ENCODE results near the gene ABCA2.
"Not testable (repeated sequence)": the region's sequence is repeated elsewhere in the genome, so short reads cannot be mapped to it uniquely, and the experiment has no call there.

Gene ABCA2

GRCh38 chr9:137066096-137066861, 38.2 kb upstream of the ABCA2 start:
- TF ChIP-seq CTCF (conservative IDR thresholded peaks at IDR 0.05; ENCODE audit: low read depth, low read length): no peak
- no peak overlapping the region for H3K4me3 ChIP-seq (ENCODE audit: low read length)
- DNase-seq (ENCODE audit: low read depth): no peak

DNA sequence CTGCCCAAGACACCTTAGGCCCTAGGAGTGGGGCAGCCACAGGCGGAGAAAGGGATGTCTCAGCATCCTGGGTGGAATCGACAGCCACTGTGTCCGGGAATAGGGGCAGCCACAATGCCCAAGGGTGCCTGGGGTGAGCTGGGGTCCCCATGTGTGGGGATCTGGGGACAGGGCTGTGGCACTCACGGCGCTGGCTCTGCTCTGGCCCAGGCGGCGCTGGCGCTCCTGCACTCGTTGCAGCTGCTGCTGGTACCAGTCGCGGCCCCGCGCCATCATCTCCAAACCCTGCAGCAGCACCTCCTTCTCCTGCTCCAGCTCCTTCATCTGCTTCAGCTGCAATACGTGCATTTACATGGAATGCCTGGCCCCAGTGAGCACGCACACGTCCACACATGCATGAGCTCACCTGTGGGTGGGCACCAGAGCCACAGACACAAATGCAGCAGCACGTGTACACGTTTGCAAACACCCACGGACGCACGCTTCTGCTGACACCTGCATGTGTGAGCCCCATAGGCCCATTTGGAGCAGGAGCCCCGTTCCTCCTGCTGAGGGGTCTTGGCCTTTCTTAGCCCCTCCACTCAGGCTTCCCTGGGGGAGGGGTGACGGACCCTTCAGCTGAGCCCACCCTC, 37.4 kb upstream of the ABCA2 start:
- no peak for TF ChIP-seq CTCF (conservative IDR thresholded peaks at IDR 0.05; ENCODE audit: low read depth, low read length)
- no peak overlapping the region for H3K4me3 ChIP-seq (ENCODE audit: low read length)
- DNase-seq (ENCODE audit: low read depth): no peak

DNA sequence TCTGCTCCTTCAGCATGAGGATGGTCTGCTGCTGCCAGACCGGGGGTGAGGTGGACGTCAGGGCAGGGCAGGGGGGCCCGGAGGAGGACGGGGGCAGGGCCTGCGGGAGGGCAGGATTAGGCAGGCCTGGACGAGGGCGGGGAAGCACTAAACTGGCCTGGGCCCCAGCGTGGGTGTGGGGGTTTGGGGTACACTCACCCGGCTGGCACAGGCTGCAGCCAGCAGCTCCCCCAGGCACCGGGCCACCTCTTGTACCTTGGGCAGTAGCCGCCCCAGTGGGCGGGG, 36.8 kb upstream of the ABCA2 start:
- DNase-seq (ENCODE audit: low read depth): no peak
- no peak overlapping the region for H3K4me3 ChIP-seq (ENCODE audit: low read length)
- TF ChIP-seq CTCF (conservative IDR thresholded peaks at IDR 0.05; ENCODE audit: low read depth, low read length): no peak

DNA sequence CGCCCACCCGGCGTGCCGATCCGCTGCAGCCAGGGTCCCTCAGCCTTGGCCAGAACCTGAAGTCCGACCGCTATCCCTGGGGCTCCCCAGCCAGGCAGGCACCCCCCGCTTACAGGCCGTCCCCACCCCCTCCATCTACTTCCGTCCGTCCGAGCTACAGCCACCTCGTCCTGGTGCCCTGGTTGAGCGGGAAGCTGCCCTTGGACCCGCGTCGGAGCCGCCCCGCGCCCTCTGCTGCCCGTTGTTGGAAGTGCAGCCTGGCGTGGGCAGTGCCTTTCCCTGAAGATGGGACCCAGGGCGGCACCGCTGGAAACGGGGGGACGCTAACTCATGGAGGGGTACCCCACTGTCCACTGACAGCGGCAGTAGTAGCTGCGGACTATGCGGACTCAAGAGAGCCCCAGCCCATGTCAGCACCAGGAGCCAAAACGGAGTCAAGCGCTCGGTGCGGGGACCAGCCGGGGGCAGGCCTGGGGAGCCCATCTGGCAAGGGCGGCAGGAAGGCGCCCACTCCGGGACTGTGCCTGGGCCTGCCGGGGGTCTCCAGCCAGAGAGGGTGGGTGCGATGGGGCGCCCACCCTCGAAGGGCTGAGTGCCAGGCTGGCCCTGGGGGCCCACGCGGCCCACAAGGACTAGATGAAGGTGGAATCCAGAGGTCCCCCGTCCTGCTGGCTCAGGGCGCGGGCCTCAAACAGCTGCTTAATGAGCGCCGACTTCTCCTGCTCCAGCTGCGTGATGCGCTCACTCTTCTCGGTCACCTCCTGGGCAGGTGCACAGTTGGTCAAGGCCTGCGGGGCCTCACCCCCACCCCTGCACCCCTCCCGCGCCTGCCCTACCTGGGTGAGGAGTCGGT, 36.2 kb upstream of the ABCA2 start:
- DNase-seq (ENCODE audit: low read depth): no peak
- peak; percentile 91 for TF ChIP-seq CTCF (conservative IDR thresholded peaks at IDR 0.05; ENCODE audit: low read depth, low read length)
- H3K4me3 ChIP-seq (ENCODE audit: low read length): no peak overlapping the region

GRCh38 chr9:137063311-137064026, 35.4 kb upstream of the ABCA2 start:
- DNase-seq (ENCODE audit: low read depth): no peak
- no peak overlapping the region for H3K4me3 ChIP-seq (ENCODE audit: low read length)
- no peak for TF ChIP-seq CTCF (conservative IDR thresholded peaks at IDR 0.05; ENCODE audit: low read depth, low read length)

DNA sequence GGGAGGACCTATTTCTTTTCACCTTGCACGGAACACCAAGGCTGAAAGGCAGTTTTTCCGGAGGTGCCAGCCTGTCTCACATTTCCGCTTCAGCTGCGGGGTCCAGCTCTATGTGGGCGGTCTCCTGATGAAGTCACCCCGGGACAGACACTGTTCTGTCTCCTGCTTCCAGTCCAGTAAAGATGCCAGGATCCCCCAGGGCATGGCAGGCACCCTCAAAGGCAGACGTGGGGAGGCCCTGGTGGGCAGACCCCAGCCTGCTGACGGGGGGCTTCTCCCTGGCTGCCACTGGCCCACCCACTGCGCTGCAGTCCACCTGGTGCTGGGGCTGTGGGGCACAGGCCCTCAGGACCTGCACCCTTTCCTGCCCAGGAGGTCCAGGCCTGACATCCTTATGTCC, 34.8 kb upstream of the ABCA2 start:
- DNase-seq (ENCODE audit: low read depth); H3K4me3 ChIP-seq (ENCODE audit: low read length): not testable (repeated sequence)

GRCh38 chr9:137062384-137062783, 34.3 kb upstream of the ABCA2 start:
- TF ChIP-seq CTCF (conservative IDR thresholded peaks at IDR 0.05; ENCODE audit: low read depth, low read length): no peak
- no peak for DNase-seq (ENCODE audit: low read depth)
- H3K4me3 ChIP-seq (ENCODE audit: low read length): no peak overlapping the region
